PC-3 (cell line): ENCODE results near the gene SLC9A4.

Source experiments
- CTCF ChIP-seq: fragments of 300-600 bp; sonication (generic); conservative IDR thresholded peaks from 2 replicates; pipeline ENCODE4 v1.5.1; 2017; ENCODE audit warnings: antibody characterized with exemption, low read depth, mild to moderate bottlenecking, low read length
- EZH2 ChIP-seq: fragments of 300-600 bp; sonication (generic); IDR thresholded peaks from one replicate; pipeline ENCODE4 v1.6.1; 2017; ENCODE audit warnings: antibody characterized with exemption, mild to moderate bottlenecking, low read length; ENCODE audit not compliant: unreplicated experiment
- EZH2phosphoT487 ChIP-seq: fragments of 300-600 bp; sonication (generic); IDR thresholded peaks from 2 replicates; pipeline ENCODE4 v1.6.1; 2018; ENCODE audit warnings: mild to moderate bottlenecking, antibody characterized with exemption, low read length, borderline replicate concordance

GRCh38 chr2:102473020-102473419 lies at the start of gene SLC9A4:
- peak; percentile 95 for TF ChIP-seq CTCF
- TF ChIP-seq EZH2: no peak
- TF ChIP-seq EZH2phosphoT487: no peak
